Thyroid gland (tissue), 4 donors: Measurements from ENCODE around the gene TSPAN11. TPM values are rescaled to one million over a fixed set of nuclear protein-coding genes. Genes with fewer than 3 reads are reported as not detected.

ENCODE experiments used
- DNase-seq, 2 donors: peaks; one replicate each; pipeline ENCODE4 v3.0.0-alpha.2; 2019
- H3K27ac ChIP-seq, 3 donors: fragments of 200-600 bp; sonication (generic); 1 replicate in 2 of 3; 2 replicates in 1 of 3; pipeline ENCODE4 v1.5.1; 2016 to 2019; ENCODE audit warnings: mild to moderate bottlenecking in 1 of 3, moderate library complexity in 1 of 3
- H3K27me3 ChIP-seq: fragments of 200-600 bp; sonication (generic); one replicate; pipeline ENCODE4 v1.5.1; 2019
- H3K36me3 ChIP-seq, 2 donors: fragments of 200-600 bp; sonication (generic); one replicate each; pipeline ENCODE4 v1.5.1; 2016 to 2019
- H3K4me1 ChIP-seq, 2 donors: fragments of 200-600 bp; sonication (generic); one replicate each; pipeline ENCODE4 v1.5.1; 2017 to 2019
- H3K4me3 ChIP-seq, 3 donors: fragments of 200-600 bp; sonication (generic); replicated peaks in 1 of 3; 1 replicate in 2 of 3; 2 replicates in 1 of 3; pipeline ENCODE4 v1.5.1; 2016; ENCODE audit warnings: mild to moderate bottlenecking in 1 of 3
- H3K9me3 ChIP-seq: fragments of 200-600 bp; sonication (generic); one replicate; pipeline ENCODE4 v1.5.1; 2017
- CTCF ChIP-seq, 6 experiments: fragments of 200-600 bp in 3 of 6; fragments of 450-650 bp in 3 of 6; sonication (generic) in 3 of 6; IDR thresholded peaks; one replicate each; pipeline ENCODE4 v1.5.1; 2016 to 2019; ENCODE audit warnings: antibody characterized with exemption in 6 of 6, mild to moderate bottlenecking in 2 of 6, inconsistent platforms in 1 of 6, moderate library complexity in 1 of 6
- POLR2A ChIP-seq, 2 donors: fragments of 450-650 bp; IDR thresholded peaks; one replicate each; pipeline ENCODE4 v1.6.1; 2017; ENCODE audit warnings: antibody characterized with exemption in 2 of 2, mild to moderate bottlenecking in 2 of 2, moderate library complexity in 1 of 2
- WGBS, 2 donors: methylation state at CpG; one replicate each; pipeline ENCODE4 v1.1.5; 2017; 5-methylcytosine and 5-hydroxymethylcytosine counted together
- intact Hi-C: fragments of 100-400 bp; cut with DNase I; formaldehyde crosslinking; loops from one replicate; pipeline ENCODE4 v1.15.1; 2023
- total RNA-seq, 4 donors: library from RNA; depleted of rRNA; stranded (reverse); fragments of >200 nt; gene quantifications; one replicate each; pipeline ENCODE4 v1.2.3, GENCODE V29; 2016

Gene TSPAN11
- total RNA-seq, 4 donors from 2014 or later, result 2.0 to 7.5 (median 4.4) TPM

GRCh38 chr12:30997685-30998440 is 71.3 kb downstream of the TSPAN11 start:
- H3K27ac ChIP-seq, result no peak overlapping the region
- no peak overlapping the region for H3K4me3 ChIP-seq
- WGBS, 2 donors, result 84 to 86% methylated on average over 5 to 6 of the region's 7 CpGs
- no peak for TF ChIP-seq CTCF (IDR thresholded peaks at IDR 0.05)
- no peak for TF ChIP-seq POLR2A (IDR thresholded peaks at IDR 0.05)
- intact Hi-C loops, result no loop called here
- H3K36me3 ChIP-seq, result no peaks in the 10 kb centered on the region
- H3K27me3 ChIP-seq, result no peaks in the 10 kb centered on the region
- no peaks in the 10 kb centered on the region for H3K4me1 ChIP-seq
- no peak for DNase-seq
- H3K9me3 ChIP-seq, result no peaks in the 10 kb centered on the region

DNA sequence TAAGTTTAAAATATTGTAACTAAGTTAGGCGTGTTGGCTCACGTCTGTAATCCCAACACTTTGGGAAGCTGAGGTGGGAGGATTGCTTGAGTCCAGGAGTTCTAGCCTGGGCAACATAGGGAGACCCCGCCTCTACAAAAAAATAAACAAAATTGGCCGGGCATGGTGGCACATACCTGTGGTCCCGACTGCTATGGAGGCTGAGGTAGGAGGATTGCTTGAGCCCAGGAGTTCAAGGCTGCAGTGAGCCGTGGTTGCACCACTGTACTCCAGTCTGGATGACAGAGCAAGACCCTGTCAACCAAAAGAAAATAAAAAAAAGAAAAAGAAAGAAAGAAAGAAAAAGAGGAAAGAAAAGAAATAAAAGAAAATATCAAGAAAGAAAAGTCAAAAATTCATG is 72.5 kb downstream of the TSPAN11 start:
- Histone ChIP-seq H3K27me3 (no peaks in the 10 kb centered on the region), H3K27ac (no peak overlapping the region), H3K4me1 (no peaks in the 10 kb centered on the region), H3K4me3 (no peak overlapping the region), H3K9me3 (no peaks in the 10 kb centered on the region), H3K36me3 (no peaks in the 10 kb centered on the region)
- TF ChIP-seq POLR2A (IDR thresholded peaks at IDR 0.05) (no peak), CTCF (IDR thresholded peaks at IDR 0.05) (no peak)
- intact Hi-C loops, result no loop called here
- DNase-seq, result no peak
- WGBS, 2 donors, result 92 to 95% methylated on average over 6 of the region's 6 CpGs

- DNase-seq, result no peak
- intact Hi-C loops, result no loop called here
- Histone ChIP-seq H3K27ac (no peak overlapping the region), H3K9me3 (no peaks in the 10 kb centered on the region), H3K4me3 (no peak overlapping the region), H3K4me1 (no peaks in the 10 kb centered on the region), H3K36me3 (no peaks in the 10 kb centered on the region), H3K27me3 (no peaks in the 10 kb centered on the region)
- no peak for TF ChIP-seq CTCF (IDR thresholded peaks at IDR 0.05)
- no peak for TF ChIP-seq POLR2A (IDR thresholded peaks at IDR 0.05)
- 83 to 91% methylated on average over 4 of the region's 4 CpGs for WGBS, 2 donors
Measured at GRCh38 chr12:30999723-31000122, 73.2 kb downstream of the TSPAN11 start.

DNA sequence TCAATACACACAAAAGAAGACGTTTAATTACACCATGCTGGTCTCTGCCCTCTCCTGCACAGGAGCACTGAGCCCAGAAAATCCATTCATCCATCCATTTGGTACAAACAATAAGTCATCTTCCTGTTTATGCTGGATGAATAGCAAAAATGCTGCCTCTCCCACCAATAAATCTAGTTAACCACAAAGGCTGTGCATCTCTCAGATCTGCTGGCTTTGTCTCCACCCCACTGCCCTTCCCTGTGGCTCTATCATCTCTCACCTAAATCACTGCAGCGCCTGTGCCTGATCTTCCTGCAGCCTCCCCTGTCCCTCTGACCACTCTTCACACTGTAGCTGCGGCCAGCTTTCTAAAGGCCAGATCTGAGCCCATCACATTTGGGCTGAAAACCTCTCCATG is 74.2 kb downstream of the TSPAN11 start:
- DNase-seq, result no peak

More for the DNA sequence above, 74.2 kb downstream of the TSPAN11 start:
- H3K4me3 ChIP-seq, result no peak overlapping the region
- 83 to 86% methylated on average over 3 of the region's 3 CpGs for WGBS, 2 donors
- H3K9me3 ChIP-seq, result no peaks in the 10 kb centered on the region
- H3K36me3 ChIP-seq, result no peaks in the 10 kb centered on the region
- H3K4me1 ChIP-seq, result no peaks in the 10 kb centered on the region
- no peak for TF ChIP-seq POLR2A (IDR thresholded peaks at IDR 0.05)
- TF ChIP-seq CTCF (IDR thresholded peaks at IDR 0.05), result no peak
- no peaks in the 10 kb centered on the region for H3K27me3 ChIP-seq
- intact Hi-C loops, result no loop called here
- no peak overlapping the region for H3K27ac ChIP-seq
